Non-pigmented ciliary epithelial cell (primary cell): ENCODE results near the gene LY9.
"Not testable (repeated sequence)": the region's sequence is repeated elsewhere in the genome, so short reads cannot be mapped to it uniquely, and the experiment has no call there.

Experiments used
- DNase-seq: peaks from one replicate; pipeline ENCODE4 v3.0.0-alpha.2; 2010; ENCODE audit warnings: low read depth

The LY9 gene

DNA sequence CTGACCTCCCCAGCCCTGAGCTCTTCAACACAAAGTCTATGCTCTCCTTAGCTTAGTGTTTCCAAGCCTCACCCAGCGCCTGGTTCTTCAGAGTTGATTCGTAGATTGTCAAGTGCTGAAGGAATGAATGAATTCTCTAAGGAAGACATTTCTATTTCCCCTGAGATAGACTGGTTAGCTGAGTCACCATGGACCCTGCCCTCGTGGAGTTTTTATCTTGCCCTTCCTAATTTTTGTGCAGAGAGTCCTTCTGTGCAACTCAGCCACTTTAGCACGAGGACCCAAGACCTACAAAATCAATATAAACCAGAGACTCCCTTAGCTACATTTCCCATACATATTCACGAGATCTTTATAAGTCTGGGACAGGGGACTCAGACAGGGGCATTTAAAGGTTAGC is 69.4 kb downstream of the LY9 start:
- DNase-seq, result no peak

DNA sequence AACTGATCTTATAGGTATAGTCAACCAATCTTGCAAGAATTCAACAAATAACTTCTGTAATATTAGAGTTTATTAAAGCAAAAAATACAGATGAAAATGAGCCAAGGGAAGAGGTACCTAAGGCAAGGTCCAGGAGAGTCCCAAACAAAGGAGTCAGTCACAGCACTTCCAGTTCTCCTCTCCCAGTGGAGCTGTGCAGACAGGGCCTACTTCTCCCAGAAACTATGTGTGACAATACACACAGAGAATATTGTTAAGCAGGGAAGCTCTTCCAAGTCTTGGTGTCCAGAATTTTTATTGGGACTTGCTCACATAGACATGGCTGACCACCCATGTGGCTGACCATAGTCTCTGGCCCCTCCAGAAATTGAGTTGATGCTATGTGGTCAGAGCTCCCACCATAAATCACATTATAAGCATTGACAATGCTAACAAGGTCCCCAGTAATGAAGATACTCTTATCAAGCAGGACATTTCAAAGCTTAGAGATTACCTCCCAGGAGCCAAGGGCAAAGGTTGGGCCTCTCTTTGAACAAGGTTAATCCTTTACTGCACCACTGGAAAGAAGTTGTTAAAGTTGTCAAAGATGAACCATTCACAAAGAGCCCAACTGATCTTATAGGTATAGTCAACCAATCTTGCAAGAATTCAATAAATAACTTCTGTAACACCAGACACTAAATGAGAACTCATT is 70.2 kb downstream of the LY9 start:
- DNase-seq, result no peak

DNA sequence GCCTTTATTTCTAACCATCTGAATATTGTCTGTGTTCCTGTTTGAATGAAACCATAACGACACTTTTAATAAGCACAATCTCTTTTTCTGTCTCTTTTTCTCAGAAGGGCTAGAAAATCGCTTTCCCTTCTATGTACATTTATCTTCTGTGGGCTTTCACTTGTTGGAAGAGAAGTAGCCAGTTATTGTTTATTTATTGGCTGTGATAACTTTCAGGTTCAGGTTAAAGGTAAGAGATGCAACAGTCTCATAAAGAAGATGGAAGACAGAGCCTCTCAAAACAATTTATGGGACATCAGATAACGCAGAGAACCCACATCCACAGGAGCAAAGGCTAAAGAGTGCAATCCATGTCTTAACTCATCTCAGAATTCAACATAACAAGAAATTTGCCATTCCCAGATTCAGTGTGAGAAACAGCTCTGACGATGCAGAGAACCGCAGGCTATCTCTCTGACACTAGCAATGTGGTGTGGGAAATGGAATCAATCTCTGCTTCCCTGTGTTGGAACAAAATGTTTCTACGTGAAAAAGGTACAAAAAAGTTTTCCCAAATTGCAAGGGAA is 70.8 kb downstream of the LY9 start:
- DNase-seq, result no peak

- DNase-seq, result not testable (repeated sequence)
These were observed 71.7 kb downstream of the LY9 start for GRCh38 chr1:160867651-160868050.

DNA sequence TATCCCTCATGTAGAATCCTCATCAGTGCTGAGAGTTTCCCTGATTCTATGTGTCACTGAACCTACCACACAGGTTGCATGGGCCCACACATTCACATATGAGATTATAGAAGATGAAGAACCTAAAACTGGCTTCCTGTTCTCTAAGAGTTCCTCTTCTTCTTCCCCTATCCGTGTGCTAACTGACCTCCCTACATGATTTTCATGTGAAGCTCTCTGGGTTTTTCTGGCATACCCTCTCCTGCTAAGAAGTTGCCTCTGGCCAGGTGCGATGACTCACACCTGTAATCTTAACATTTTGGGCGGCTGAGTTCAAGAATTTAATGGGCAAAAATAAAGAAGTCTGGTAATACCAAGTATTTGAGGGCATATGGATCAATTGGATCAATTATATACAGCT is 72.2 kb downstream of the LY9 start:
- no peak for DNase-seq

GRCh38 chr1:160874935-160875334 is 79.0 kb downstream of the LY9 start:
- no peak for DNase-seq

DNA sequence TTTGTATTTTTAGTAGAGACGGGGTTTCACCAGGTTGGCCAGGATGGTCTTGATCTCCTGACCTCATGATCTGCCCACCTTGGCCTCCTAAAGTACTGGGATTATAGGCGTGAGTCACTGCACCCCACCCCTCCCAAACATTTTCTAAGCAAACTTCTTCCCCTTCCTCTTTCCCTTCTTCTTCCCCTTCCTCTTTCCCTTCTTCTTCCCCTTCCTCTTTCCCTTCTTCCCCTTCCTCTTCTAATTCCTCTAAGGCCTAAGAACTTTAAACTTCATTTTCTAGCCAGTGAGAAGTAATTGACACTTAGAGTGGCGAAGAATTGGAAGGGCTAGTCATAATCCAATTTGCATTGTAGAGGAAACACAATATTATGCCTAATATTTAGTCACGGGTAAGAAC is 79.6 kb downstream of the LY9 start:
- not testable (repeated sequence) for DNase-seq

DNA sequence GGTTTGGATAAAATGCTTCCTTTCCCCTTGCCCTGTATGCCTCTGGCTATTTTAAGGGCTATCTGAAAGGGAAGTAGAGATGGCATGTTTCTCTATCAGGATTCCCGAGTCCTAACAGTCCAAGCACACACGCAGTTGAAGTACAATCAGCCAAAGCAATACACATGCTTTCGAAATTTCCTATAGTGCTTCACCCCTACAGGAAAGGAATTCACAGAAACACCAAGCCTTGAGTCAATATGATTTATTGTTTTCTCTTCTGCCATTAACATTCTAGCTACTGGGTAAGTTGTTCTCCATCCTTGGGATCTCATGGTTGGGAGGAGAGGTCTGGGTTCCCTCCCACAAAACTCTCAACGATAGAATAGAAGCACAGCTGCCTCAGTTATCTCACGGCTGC is 80.3 kb downstream of the LY9 start:
- no peak for DNase-seq

GRCh38 chr1:160877221-160877620 is 81.2 kb downstream of the LY9 start:
- DNase-seq, result no peak
